Activated CD8-positive, alpha-beta memory T cell treated with anti-CD3 and anti-CD28 coated beads, Interleukin-2, amount 50 U/mL, for 1 hour (primary cell): ENCODE results near the gene GZMM.

ENCODE experiments used
- DNase-seq: peaks from one replicate; pipeline ENCODE4 v3.0.0-alpha.2; 2020; ENCODE audit errors: extremely low read depth

GZMM gene

DNA sequence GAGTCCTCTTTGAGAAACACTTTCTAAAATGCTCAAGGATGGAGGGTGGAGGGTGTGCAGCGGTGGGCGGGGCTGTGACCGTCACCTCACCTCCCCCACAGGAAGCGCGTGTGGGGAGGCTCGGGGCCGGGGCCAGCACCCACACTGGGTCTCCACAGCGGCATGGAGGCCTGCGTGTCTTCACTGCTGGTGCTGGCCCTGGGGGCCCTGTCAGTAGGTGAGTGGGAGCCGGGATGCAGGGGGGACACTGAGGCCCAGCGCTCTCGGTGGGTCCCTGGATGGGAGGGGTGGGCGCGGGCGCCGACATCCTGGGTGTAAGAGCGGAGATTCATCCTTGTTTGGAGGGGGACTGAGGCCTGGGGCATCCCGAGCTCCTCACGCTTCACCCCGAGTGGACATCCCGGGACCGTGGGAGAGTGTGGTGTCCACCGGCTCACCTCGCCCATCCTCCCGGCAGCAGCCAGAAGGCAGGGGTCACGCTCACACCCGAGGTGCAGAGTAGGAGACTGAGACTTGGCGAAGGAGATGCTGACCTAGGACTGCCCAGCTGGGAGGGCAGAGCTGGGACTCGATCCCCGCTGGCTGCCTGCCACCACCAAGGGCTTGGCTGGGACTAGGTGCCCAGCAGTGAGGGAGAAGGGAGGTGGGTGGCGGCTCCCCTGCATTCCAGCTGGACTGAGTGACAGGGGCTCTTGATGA is at the start of gene GZMM:
Gene GZMM (plus strand): TSS at position 144 of the 699 bp plus-strand sequence. CDS start 19 bp downstream, at position 163.
- no peak for DNase-seq

DNA sequence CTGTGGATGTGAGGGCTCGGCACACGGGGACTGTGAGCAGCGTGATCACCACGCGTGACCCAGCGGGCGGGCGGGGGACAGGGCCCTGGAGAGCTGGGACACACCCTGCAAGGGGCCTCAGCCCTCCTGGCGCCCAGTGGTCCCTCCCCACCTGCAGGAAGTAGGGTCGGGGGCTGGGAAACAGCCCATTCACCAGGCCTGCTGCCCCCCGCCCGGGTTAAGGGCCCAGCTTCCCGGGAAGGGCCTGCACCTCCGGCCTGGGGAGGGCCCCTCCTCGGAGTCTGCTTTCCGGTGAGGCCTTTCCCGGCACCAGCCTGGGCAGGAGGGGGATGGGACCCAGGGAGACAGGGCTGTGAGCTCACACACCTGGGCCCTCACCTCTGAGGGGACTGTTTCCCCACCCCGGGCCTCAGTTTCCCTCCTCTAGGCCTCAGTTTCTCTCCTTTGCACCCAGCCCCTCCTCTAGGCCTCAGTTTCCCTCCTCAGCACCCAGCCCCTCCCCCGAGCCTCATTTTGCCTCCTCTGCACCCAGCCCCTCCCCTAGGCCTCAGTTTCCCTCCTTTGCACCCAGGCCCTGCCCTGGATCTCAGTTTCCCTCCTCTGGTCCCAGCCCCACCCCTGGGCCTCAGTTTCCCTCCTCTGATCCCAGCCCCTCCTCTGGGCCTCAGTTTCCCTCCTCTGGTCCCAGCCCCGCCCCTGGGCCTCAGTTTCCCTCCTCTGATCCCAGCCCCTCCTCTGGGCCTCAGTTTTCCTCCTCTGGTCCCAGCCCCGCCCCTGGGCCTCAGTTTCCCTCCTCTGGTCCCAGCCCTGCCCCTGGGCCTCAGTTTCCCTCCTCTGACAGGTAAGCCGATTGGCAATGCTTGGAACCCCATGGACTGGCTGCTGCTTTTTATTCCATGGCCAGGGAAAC is 49.4 kb upstream of the GZMM start:
- no peak for DNase-seq

DNA sequence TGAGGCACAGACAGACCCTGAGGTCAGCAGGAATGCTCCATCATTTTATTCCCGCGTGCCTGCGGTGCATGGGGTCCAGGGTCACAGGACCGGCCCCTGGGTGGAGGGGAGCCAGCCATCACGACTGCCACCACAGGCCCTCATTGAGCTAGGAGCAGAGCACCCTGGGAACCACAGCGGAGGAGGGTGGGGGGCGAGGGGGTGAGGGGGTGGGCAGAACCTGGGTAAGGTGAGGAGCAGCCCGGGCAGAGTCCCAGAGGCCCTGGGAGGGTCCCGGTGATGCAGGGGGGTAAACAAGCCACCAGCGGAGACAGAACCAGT is 48.8 kb upstream of the GZMM start:
- no peak for DNase-seq

DNA sequence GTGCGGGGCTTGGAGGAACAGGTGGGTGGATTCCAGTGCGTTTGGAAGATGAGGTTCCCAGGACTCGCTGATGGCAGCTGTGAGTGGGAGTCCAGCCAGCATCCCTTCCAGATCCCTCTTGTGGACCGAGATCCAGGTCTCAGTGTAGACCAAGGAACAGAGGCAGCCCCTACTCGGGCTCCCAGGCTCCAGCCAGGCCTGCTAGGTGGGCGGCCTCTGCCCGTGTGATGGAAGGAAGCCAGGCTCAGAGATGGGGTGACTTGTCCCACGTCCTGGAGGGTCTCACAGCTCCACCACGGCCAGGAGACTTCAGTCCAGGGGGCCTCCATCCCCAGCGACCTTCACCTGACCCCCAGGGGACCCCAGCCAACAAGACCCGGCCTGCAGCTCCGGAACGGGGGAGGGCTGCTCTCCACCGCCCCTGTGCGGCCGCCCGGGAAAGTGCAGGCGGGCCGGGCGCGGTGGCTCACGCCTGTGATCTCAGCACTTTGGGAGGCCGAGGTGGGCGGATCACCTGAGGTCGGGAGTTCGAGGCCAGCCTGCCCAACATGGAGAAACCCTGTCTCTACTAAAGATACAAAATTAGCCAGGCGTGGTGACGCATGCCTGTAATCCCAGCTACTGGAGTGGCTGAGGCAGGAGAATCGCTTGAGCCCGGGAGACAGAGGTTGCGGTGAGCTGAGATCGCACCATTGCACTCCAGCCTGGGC is 48.3 kb upstream of the GZMM start:
- no peak for DNase-seq

DNA sequence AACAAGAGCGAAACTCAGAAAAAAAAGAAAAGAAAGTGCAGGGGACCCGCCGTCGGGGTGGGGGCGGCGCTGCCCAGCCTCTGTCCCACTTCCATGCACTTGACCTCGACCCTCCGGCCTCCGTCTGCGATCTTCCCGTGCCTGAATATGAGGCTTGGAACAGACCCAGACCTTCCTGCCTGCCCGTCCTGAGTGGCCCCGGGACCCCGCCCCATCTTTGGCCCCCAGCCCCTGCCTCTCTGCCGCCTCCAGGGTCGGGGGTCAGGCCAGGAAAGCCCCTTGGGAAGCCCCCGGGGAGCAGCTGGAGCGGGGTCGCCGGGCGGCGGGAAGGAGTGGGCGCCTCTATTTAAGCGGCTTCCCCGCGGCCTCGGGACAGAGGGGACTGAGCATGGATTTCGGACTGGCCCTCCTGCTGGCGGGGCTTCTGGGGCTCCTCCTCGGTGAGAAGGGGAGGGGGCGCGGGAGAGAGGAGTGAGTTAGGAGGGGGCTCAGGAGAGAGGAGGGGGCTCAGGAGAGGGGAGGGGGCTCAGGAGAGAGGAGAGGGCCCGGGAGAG is 47.7 kb upstream of the GZMM start, which contains the start of gene MADCAM1:
Gene MADCAM1 (plus strand): TSS at position 375 of the 554 bp plus-strand sequence. CDS start 14 bp downstream, at position 389.
- no peak for DNase-seq

DNA sequence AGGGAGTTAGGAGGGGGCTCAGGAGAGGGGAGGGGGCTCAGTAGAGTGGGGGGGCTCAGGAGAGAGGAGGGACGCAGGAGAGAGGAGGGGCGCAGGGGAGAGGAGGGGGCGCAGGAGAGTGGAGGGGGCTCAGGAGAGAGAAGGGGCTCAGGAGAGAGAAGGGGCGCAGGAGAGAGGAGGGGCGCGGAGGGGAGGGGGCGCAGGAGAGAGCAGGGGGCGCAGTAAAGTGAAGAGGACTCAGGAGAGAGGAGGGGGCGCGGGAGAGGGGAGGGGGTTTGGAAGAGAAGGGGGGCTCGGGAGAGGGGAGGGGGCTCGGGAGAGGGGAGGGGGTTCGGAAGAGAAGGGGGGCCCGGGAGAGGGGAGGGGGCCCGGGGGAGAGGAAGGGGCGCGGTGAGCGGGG is 46.9 kb upstream of the GZMM start:
- DNase-seq = no peak

DNA sequence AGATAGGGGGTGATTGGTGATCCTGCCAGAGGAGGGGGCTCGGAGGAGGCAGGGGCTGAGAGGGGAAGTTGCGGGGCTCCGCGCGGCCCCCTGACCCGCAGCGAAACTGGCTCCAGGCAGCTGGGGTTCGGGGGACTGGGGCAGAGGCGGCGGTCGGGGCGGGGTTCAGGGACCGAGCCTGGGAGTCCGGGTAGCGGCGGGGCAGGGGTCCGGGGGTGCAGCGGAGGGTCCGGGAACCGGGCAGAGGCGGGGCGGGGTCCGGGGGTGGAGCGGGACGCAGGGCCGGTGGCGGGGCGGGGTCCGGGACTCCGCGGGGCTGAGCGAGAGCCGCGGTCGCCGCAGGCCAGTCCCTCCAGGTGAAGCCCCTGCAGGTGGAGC is 46.4 kb upstream of the GZMM start:
- no peak for DNase-seq

DNA sequence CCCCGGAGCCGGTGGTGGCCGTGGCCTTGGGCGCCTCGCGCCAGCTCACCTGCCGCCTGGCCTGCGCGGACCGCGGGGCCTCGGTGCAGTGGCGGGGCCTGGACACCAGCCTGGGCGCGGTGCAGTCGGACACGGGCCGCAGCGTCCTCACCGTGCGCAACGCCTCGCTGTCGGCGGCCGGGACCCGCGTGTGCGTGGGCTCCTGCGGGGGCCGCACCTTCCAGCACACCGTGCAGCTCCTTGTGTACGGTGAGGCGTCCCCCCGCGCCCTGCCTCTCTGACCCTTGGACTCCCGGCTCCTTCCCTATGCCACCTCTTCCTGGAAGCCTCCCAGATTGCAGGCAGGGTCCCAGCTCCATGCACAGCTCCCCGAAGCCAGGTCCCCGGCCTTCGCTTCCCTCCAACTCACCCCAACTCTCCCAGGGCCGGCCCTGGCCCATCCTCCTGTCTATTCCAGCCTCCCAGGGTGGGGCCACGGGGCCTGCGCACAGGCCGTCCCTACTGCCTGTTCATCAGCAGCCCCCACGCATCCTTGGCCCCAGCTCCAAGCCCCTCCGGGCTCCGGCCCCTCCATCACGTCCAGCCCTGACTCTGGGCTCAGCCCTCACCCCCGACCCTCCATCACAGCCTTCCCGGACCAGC is 45.9 kb upstream of the GZMM start:
- DNase-seq = no peak

DNA sequence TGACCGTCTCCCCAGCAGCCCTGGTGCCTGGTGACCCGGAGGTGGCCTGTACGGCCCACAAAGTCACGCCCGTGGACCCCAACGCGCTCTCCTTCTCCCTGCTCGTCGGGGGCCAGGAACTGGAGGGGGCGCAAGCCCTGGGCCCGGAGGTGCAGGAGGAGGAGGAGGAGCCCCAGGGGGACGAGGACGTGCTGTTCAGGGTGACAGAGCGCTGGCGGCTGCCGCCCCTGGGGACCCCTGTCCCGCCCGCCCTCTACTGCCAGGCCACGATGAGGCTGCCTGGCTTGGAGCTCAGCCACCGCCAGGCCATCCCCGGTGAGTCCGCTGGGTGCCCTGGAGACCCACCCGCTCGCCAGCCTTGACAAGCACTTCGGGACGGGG is 45.4 kb upstream of the GZMM start:
- DNase-seq = no peak

DNA sequence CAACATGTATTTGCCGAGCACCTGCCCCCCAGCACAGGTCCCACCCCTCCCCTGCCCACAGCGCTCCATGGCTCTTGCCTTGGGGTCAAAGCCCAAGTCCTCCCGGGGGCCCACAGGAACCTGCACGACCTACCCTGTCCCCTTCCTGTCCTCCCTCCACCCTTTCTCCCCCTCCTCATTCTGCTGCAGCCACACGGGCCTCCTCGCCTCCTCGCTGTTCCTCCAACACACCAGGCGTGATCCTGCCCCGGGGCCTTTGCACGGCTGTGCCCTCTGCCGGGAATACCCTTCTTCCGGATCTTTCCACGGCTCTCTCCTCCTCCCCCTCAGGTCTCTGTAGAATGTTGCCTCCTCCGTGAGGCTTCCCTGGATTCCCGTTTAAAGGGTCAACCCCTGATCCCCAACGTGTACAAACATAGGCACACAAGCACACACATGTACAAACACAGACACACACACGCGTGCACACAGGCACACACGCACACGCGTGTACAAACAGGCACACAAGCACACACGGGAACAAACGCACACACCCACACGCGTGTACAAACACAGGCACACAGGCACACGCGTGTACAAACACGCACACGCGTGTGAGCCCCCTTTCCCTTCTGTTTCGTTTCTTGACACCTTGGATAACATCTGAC is 44.8 kb upstream of the GZMM start:
- DNase-seq = no peak

DNA sequence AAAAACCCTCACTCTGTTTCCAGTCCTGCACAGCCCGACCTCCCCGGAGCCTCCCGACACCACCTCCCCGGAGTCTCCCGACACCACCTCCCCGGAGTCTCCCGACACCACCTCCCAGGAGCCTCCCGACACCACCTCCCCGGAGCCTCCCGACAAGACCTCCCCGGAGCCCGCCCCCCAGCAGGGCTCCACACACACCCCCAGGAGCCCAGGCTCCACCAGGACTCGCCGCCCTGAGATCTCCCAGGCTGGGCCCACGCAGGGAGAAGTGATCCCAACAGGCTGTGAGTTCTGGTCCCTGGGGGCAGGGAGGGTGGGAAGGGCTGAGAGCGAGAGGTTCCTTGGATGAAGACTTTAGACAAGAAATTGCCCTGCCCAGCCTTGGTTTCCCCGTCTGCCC is 42.2 kb upstream of the GZMM start:
- DNase-seq = no peak

DNA sequence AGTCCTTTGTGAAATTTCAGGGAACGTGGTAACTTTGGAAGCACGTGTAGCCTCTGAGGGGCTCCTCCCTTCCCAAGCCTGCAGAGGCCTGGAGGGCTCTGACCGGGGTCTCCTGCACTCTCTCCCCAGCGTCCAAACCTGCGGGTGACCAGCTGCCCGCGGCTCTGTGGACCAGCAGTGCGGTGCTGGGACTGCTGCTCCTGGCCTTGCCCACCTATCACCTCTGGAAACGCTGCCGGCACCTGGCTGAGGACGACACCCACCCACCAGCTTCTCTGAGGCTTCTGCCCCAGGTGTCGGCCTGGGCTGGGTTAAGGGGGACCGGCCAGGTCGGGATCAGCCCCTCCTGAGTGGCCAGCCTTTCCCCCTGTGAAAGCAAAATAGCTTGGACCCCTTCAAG is 39.2 kb upstream of the GZMM start:
- no peak for DNase-seq

DNA sequence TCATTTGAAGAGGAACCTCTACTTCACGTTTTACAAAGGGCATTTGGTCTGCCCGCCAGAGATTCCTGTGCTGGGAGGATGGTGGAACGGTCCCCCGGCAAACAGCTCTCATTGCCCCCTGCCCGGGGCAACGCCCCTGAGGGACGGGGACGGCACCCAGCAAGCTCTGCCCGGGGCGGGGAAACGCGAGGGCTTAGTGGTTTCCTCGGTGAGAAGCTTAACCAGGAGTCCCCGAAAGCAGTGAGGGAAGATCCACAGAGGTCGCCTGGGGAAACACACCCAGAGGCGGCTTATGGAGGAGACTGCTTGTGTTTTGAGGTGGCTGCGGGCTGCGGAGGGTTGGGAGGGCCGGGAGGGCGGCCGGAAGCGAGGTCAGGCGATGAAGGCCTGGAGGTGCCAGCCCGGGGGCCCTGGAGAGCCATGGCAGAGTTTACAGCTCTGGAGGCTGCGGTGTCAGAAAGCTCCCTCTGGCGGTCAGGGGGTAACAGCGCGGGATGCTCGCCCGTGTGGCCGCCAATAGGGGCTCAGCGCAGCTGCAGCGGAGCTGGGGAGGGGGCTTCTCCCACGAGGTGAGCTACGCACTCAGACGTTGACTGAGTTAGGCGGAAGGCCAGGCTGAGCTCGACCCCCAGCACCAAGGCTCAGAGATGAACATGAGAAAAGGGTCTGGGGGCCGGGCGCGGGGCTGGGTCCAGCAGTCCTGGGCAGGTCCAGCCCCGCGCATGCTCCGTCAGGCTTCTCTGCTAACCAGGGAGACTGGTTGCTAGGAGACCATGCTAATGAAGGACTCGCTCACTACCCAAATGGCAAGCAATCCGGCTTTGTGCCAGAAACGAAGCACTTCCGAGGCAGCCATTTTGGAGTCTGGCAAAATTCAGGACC is 37.2 kb upstream of the GZMM start:
- peak; percentile 95 for DNase-seq

DNA sequence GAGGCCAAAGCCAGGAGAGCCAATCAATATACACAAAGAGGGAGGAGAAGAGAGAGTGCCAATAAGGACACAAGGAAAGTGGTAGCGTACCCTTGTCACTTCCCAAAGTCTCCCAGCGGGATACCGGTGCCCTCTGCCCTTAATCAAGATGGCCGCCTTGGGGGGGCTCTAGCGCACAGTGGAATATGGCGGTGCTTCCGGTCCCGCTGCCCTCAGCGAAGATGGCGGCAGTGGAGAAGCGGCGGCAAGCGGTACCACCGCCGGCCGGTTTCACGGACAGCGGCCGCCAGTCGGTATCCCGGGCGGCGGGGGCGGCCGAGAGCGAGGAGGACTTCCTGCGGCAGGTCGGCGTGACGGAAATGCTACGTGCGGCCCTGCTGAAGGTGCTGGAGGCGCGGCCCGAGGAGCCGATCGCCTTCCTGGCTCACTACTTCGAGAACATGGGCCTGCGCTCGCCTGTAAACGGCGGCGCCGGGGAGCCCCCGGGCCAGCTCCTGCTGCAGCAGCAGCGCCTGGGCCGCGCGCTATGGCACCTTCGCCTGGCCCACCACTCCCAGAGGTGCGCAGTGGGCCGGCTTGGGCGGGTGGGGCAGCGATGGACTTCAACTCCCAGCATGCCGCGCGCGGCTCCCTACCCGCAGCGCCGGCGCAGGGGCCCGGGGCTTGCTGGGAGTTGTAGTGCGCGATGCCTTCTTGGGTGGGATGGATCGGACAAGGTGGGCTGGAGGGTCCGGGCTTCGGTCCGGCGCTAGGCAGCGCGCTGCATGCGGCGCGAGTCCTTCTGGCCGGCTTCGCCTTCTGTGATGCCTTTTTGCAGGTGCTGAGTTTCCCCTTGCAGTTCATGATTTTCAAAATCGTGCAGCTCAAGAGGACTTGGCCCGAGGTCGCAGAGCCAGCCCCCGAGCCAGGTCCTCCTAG is 36.3 kb upstream of the GZMM start, which contains the start of gene TPGS1:
Gene TPGS1 (plus strand): TSS at position 212 of the 918 bp plus-strand sequence. CDS start 10 bp downstream, at position 222.
- DNase-seq = peak; percentile 79

DNA sequence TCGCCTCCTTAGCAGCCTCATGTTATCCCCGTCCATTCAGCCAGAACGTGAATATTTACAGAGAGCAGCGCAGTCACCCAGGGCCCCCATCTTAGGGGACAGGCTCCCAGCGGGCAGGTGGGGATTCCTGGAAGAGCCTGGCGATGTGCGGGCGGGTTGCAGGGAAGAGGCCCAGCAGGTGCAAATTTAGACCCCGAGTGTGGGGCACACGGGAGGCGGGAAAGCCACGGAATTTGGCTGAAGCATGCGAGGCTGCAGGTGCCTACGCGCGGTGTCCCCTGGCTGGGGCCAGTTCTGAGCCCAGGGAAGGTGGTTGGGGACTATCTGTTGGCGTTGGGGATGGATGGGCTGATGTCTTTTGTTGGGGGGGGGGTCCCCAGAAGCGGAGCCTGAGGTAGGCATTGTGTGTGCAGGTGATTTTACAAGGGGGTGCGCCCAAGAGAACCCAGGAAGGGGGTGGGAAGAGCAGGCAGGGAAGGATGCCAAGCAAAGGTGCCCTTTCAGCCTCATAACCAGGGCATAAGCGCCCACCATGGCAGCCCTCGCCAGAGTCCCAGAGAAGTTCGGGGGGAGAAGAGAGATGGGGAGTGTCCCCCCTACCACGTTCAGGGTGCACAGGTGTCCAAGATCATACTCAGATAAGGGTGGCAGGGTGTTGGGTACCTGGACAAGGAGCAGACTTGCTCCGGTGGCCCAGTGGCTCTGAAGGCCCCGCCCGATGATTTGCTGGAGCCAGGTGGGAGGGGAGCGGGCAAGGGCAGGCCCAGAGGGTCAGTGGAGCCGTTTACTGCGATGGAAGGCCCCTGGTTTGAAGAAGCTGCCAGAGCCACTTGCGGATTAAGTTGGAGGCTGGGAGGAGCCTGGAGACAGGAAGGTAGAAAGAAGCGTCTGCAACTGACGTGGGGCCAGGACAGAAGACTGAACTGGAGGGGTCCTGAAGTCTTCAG is 35.4 kb upstream of the GZMM start:
- DNase-seq = no peak

DNA sequence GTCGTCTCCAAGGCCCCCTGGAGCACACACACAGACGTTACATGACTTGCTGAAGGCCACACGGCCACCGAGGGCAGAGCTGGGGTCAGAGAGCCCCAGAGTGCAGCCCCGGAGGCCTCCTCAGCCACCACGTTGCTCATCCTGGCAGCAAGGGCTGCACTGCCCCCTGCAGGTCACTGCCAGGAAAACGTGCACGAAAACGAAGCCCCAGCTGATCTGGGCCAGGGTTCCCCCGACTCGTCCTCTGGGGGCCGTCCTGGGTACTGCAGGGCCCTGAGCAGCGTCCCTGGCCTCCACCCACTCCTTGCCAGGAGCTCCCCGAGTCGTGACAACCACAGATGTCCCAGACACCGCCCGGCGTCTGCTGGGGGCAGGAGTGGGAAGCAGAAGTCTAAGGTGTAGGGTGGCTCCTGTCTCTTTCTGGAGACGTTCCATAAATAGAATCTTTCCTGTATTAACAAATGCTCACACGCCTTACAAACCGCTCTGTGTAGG is 33.2 kb upstream of the GZMM start:
- DNase-seq = peak; percentile 85

DNA sequence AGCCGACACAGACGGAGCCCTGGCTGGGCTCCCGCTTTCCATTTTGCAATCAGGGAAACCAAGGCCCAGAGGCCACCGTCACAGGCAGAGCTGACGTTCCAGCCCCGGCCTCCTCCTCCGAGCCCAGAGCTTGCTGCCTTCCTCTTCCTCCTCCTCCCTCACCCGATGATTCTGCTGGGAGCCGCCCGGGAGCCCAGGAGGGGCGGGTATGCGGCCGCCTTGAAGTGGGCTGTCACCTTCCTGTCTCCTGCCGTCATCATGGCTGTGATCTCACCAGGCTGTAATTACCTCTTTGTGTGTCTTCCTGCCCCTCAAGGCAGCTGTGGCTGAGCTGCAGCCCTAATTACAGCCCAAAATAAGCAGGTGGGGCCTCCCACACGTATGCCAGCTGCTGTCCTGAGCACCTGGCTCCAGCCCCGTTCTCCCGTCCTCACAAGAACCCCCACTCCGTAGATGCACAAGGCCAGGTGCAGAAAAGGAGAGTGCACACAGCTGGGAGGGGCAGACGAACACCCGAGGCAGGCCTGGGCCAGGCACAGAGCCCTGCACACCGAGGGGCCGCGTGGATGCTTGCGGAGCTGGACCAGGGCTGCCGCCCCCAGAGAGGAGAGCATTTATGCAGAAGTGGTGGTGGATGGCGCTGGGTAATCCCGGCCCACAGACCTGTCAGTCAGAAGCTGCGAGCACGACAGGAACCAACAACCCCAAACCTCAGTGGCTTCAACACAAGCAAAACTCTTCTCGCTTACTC is 32.6 kb upstream of the GZMM start:
- peak; percentile 82 for DNase-seq
